Adrenal gland (tissue), 12 donors: Measurements from ENCODE around the gene ARSI. TPM values are rescaled to one million over a fixed set of nuclear protein-coding genes. Genes with fewer than 3 reads are reported as not detected.
A peak's percentile ranks its signal among the peaks of the same experiment; 100 is the strongest.

Source experiments
- DNase-seq, 7 donors: peaks; one replicate each; pipeline ENCODE4 v3.0.0-alpha.2; 2019 to 2020
- H3K27ac ChIP-seq, 5 donors: fragments of 200-600 bp; sonication (generic) in 4 of 5; 1 replicate in 3 of 5; 2 replicates in 2 of 5; pipeline versions ENCODE4 v1.5.1 to v1.8.0; 2016 to 2020; ENCODE audit warnings: mild to moderate bottlenecking in 1 of 5
- H3K27me3 ChIP-seq: fragments of 200-600 bp; 2 replicates; pipeline ENCODE4 v1.8.0; 2021
- H3K36me3 ChIP-seq, 2 donors: fragments of 200-600 bp; replicated peaks in 1 of 2; 1 replicate in 1 of 2; 2 replicates in 1 of 2; pipeline versions ENCODE4 v1.5.1 to v1.8.0; 2018 to 2022
- H3K4me1 ChIP-seq, 2 donors: fragments of 200-600 bp; replicated peaks in 1 of 2; 1 replicate in 1 of 2; 2 replicates in 1 of 2; pipeline versions ENCODE4 v1.5.1 to v1.8.0; 2018 to 2021
- H3K4me3 ChIP-seq, 4 donors: fragments of 200-600 bp; sonication (generic) in 3 of 4; one replicate each; pipeline ENCODE4 v1.5.1; 2016 to 2018
- H3K9me3 ChIP-seq, 3 donors: fragments of 200-600 bp; sonication (generic) in 1 of 3; replicated peaks in 1 of 3; 1 replicate in 2 of 3; 2 replicates in 1 of 3; pipeline versions ENCODE4 v1.5.1 to v1.8.0; 2016 to 2021
- CTCF ChIP-seq, 6 experiments: fragments of 450-650 bp in 4 of 6; fragments of 200-600 bp in 2 of 6; sonication (generic) in 1 of 6; IDR thresholded peaks; 1 replicate in 5 of 6; 2 replicates in 1 of 6; pipeline versions ENCODE4 v1.5.1 to v1.8.0; 2016 to 2021; ENCODE audit warnings: antibody characterized with exemption in 6 of 6, mild to moderate bottlenecking in 2 of 6, moderate library complexity in 1 of 6
- POLR2A ChIP-seq, 2 donors: fragments of 450-650 bp; IDR thresholded peaks; one replicate each; pipeline ENCODE4 v1.6.1; 2017; ENCODE audit warnings: antibody characterized with exemption in 2 of 2, mild to moderate bottlenecking in 2 of 2, moderate library complexity in 1 of 2
- WGBS, 4 donors: extraction: QIAGEN DNeasy Blood & Tissue Kit in 2 of 4; methylation state at CpG; one replicate each; pipeline versions ENCODE4 v1.1.5 to v1.1.7; 2013 to 2017; 5-methylcytosine and 5-hydroxymethylcytosine counted together
- intact Hi-C, 2 donors: fragments of 100-400 bp; cut with DNase I; formaldehyde crosslinking; loops; one replicate each; pipeline versions ENCODE4 v1.14.1 to v1.15.0; 2022 to 2023
- polyA plus RNA-seq, 3 donors: library from polyadenylated mRNA; stranded (reverse); fragments of 200-250 nt in 2 of 3; fragments of 350-450 nt in 1 of 3; fragmentation: Illumina TruSeq in 1 of 3; extraction: RNeasy Lipid Tissue Mini Kit (QIAGEN cat#74804) in 1 of 3; gene quantifications; one replicate each; pipeline ENCODE4 v1.2.3, GENCODE V29; 2013 to 2014
- total RNA-seq, 9 donors: library from RNA; depleted of rRNA in 4 of 9; stranded (reverse); fragments of >200 nt in 4 of 9; fragments of 120-200 nt in 1 of 9; fragmentation: NEBNext Ultra II Directional in 1 of 9; extraction: Animal tissue kit (Norgen Biotek cat#: 25700) in 1 of 9; gene quantifications; one replicate each; pipeline versions ENCODE4 v1.1.0 to v1.2.4, GENCODE V29; 2013 to 2023
- donor health status: healthy with polysubstance abuse.
- donor health status: Bipolar disorder and iron deficiency.
- donor health status: DM: yes; HTN: yes; CAD: no.
- donor health status: DM: no; HTN: no; CAD: no.
- donor health status: DM: no; HTN: no; CAD: no.
- donor health status: DM: yes; HTN: yes; CAD: no.

ARSI gene
- total and polyA plus RNA-seq, 12 donors: 0.12 to 0.96 (median 0.39) TPM; not detected in 2

- Histone ChIP-seq H3K4me1 (peaks cover 0 to 14% of the 10 kb centered on the region in 2 donors), H3K36me3 (no peaks in the 10 kb centered on the region), H3K27me3 (peaks cover 14% of the 10 kb centered on the region), H3K4me3 (no peak overlapping the region), H3K27ac (peak overlapping the region in 1 of 5 donors; percentile 1), H3K9me3 (no peaks in the 10 kb centered on the region)
- WGBS, 4 donors: 25 to 42% (median 35%) methylated on average over 13 to 16 of the region's 16 CpGs
- DNase-seq: no peak
- intact Hi-C loops: no loop called here
- no peak for TF ChIP-seq POLR2A (IDR thresholded peaks at IDR 0.05)
- no peak for TF ChIP-seq CTCF (IDR thresholded peaks at IDR 0.05)
Measured at GRCh38 chr5:150303070-150303615, 438 bp upstream of the ARSI start.

- intact Hi-C loops: no loop called here
- TF ChIP-seq CTCF (IDR thresholded peaks at IDR 0.05) (no peak), POLR2A (IDR thresholded peaks at IDR 0.05) (no peak)
- H3K4me1 ChIP-seq: peaks cover 0 to 14% of the 10 kb centered on the region in 2 donors
- H3K27ac ChIP-seq: no peak overlapping the region
- WGBS, 4 donors: 34 to 55% (median 44%) methylated on average over 6 to 22 of the region's 22 CpGs
- H3K36me3 ChIP-seq: no peaks in the 10 kb centered on the region
- no peaks in the 10 kb centered on the region for H3K9me3 ChIP-seq
- H3K4me3 ChIP-seq: peak overlapping the region in 1 of 4 donors; percentile 38
- no peak for DNase-seq
- peaks cover 14% of the 10 kb centered on the region for H3K27me3 ChIP-seq
Measured at GRCh38 chr5:150301901-150302300, 804 bp downstream of the ARSI start.

- no peak for DNase-seq
- H3K27ac ChIP-seq: no peak overlapping the region
- H3K4me3 ChIP-seq: no peak overlapping the region
- H3K36me3 ChIP-seq: no peaks in the 10 kb centered on the region
- WGBS, 4 donors: 63 to 87% (median 80%) methylated on average over 1 of the region's 1 CpG
- H3K4me1 ChIP-seq: peaks cover 0 to 14% of the 10 kb centered on the region in 2 donors
- intact Hi-C loops: no loop called here
- H3K9me3 ChIP-seq: no peaks in the 10 kb centered on the region
- TF ChIP-seq CTCF (IDR thresholded peaks at IDR 0.05): no peak
- TF ChIP-seq POLR2A (IDR thresholded peaks at IDR 0.05): no peak
- peaks cover 14% of the 10 kb centered on the region for H3K27me3 ChIP-seq
Measured at GRCh38 chr5:150301170-150301505, 1.6 kb downstream of the ARSI start.

GRCh38 chr5:150300496-150301169, 2.1 kb downstream of the ARSI start:
- Histone ChIP-seq H3K36me3 (no peaks in the 10 kb centered on the region), H3K27me3 (peaks cover 14% of the 10 kb centered on the region), H3K27ac (no peak overlapping the region), H3K4me3 (no peak overlapping the region), H3K4me1 (peaks cover 0 to 14% of the 10 kb centered on the region in 2 donors), H3K9me3 (no peaks in the 10 kb centered on the region)
- DNase-seq: no peak
- TF ChIP-seq POLR2A (IDR thresholded peaks at IDR 0.05): no peak
- TF ChIP-seq CTCF (IDR thresholded peaks at IDR 0.05): no peak
- 81 to 88% (median 84%) methylated on average over 10 to 13 of the region's 13 CpGs for WGBS, 4 donors
- intact Hi-C loops: no loop called here
